ENCODE measurements around the gene STK35. TPM values are rescaled to one million over a fixed set of nuclear protein-coding genes. Genes with fewer than 3 reads are reported as not detected.

STK35 gene
- total and polyA plus RNA-seq, 2 experiments from 2014 or later, result 14.2 to 22.9 TPM

- Histone ChIP-seq H3K9me2 (replicated peaks; ENCODE audit: insufficient read depth) (no peaks in the 10 kb centered on the region), H3K27ac (no peak overlapping the region), H3K27me3 (no peaks in the 10 kb centered on the region), H3K9me3 (ENCODE audit: low read depth) (no peaks in the 10 kb centered on the region), H3K4me2 (no peak overlapping the region), H3K4me1 (ENCODE audit: insufficient read depth) (peaks cover 10% of the 10 kb centered on the region), H3K4me3 (no peak overlapping the region), H4K20me1 (ENCODE audit: insufficient read depth, poor library complexity, severe bottlenecking) (peaks cover 88% of the 10 kb centered on the region), H3K36me3 (replicated peaks; ENCODE audit: insufficient read depth, low read depth) (no peaks in the 10 kb centered on the region), H3K79me2 (peaks cover 92% of the 10 kb centered on the region), H2AFZ (no peak overlapping the region)
- WGBS (ENCODE audit: low lambda C conversion rate, missing lambda C conversion rate), result 87% methylated on average over 11 of the region's 11 CpGs
- no peak for DNase-seq (ENCODE audit: low spot score)
- no peak for TF ChIP-seq EZH2phosphoT487 (IDR thresholded peaks at IDR 0.05; ENCODE audit: low read depth, severe bottlenecking, unreplicated experiment)
- TF ChIP-seq CTCF (IDR thresholded peaks at IDR 0.05; ENCODE audit: poor library complexity), result no peak
- TF ChIP-seq EZH2 (IDR thresholded peaks at IDR 0.05; ENCODE audit: borderline replicate concordance), result no peak
These were observed 36.0 kb downstream of the STK35 start for GRCh38 chr20:2137552-2138201.

DNA sequence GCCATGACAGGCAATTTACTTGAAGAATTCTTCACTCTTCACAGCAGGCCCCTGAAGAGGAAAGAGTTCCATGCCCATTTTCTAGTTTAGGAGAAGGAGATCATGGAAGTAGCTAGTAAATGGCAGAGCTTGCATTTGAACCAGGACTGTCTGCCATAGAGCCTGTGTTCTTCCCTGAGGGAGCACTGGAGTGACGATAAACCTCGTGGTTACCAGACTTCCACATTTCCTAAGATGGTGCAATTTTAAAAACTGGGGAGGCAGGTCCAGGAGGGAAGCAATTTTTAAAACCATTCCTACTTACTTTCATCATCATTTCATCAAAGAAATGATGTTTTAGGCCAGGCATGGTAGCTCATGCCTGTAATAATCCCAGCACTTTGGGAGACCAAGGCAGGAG, 36.8 kb downstream of the STK35 start:
- H2AFZ ChIP-seq, result no peak overlapping the region
- H3K4me3 ChIP-seq, result no peak overlapping the region
- H3K4me1 ChIP-seq (ENCODE audit: insufficient read depth), result peaks cover 5% of the 10 kb centered on the region
- H3K36me3 ChIP-seq (replicated peaks; ENCODE audit: insufficient read depth, low read depth), result no peaks in the 10 kb centered on the region
- H3K4me2 ChIP-seq, result no peak overlapping the region
- 90% methylated on average over 2 of the region's 2 CpGs for WGBS (ENCODE audit: low lambda C conversion rate, missing lambda C conversion rate)
- no peaks in the 10 kb centered on the region for H3K27me3 ChIP-seq
- DNase-seq (ENCODE audit: low spot score), result no peak
- H3K9me2 ChIP-seq (replicated peaks; ENCODE audit: insufficient read depth), result no peaks in the 10 kb centered on the region
- no peak overlapping the region for H3K27ac ChIP-seq
- H3K79me2 ChIP-seq, result peaks cover 85% of the 10 kb centered on the region
- H4K20me1 ChIP-seq (ENCODE audit: insufficient read depth, poor library complexity, severe bottlenecking), result peaks cover 88% of the 10 kb centered on the region
- TF ChIP-seq CTCF (IDR thresholded peaks at IDR 0.05; ENCODE audit: poor library complexity) (no peak), EZH2 (IDR thresholded peaks at IDR 0.05; ENCODE audit: borderline replicate concordance) (no peak), EZH2phosphoT487 (IDR thresholded peaks at IDR 0.05; ENCODE audit: low read depth, severe bottlenecking, unreplicated experiment) (no peak)
- H3K9me3 ChIP-seq (ENCODE audit: low read depth), result no peaks in the 10 kb centered on the region

- H3K79me2 ChIP-seq, result peaks cover 77% of the 10 kb centered on the region
- peaks cover 80% of the 10 kb centered on the region for H4K20me1 ChIP-seq (ENCODE audit: insufficient read depth, poor library complexity, severe bottlenecking)
- H2AFZ ChIP-seq, result no peak overlapping the region
- no peaks in the 10 kb centered on the region for H3K9me2 ChIP-seq (replicated peaks; ENCODE audit: insufficient read depth)
- no peak overlapping the region for H3K4me3 ChIP-seq
- WGBS (ENCODE audit: low lambda C conversion rate, missing lambda C conversion rate), result 57% methylated on average over 6 of the region's 6 CpGs
- no peak overlapping the region for H3K4me2 ChIP-seq
- no peak overlapping the region for H3K27ac ChIP-seq
- H3K9me3 ChIP-seq (ENCODE audit: low read depth), result no peaks in the 10 kb centered on the region
- H3K4me1 ChIP-seq (ENCODE audit: insufficient read depth), result no peaks in the 10 kb centered on the region
- H3K36me3 ChIP-seq (replicated peaks; ENCODE audit: insufficient read depth, low read depth), result no peaks in the 10 kb centered on the region
- H3K27me3 ChIP-seq, result no peaks in the 10 kb centered on the region
- TF ChIP-seq EZH2phosphoT487 (IDR thresholded peaks at IDR 0.05; ENCODE audit: low read depth, severe bottlenecking, unreplicated experiment) (no peak), EZH2 (IDR thresholded peaks at IDR 0.05; ENCODE audit: borderline replicate concordance) (no peak), CTCF (IDR thresholded peaks at IDR 0.05; ENCODE audit: poor library complexity) (no peak)
- no peak for DNase-seq (ENCODE audit: low spot score)
These were observed 37.6 kb downstream of the STK35 start for GRCh38 chr20:2139250-2139649.
